Coronary artery (tissue), 2 donors: ENCODE results near the gene ELF2.
"Not testable (repeated sequence)": the region's sequence is repeated elsewhere in the genome, so short reads cannot be mapped to it uniquely, and the experiment has no call there.

ENCODE experiments used
- DNase-seq: peaks from one replicate; pipeline ENCODE4 v3.0.0-alpha.2; 2017; ENCODE audit warnings: low spot score
- H3K27ac ChIP-seq, 2 donors: fragments of 200-600 bp; sonication (generic); one replicate each; pipeline ENCODE4 v1.5.1; 2016 to 2019
- H3K4me3 ChIP-seq: fragments of 200-600 bp; sonication (generic); 2 replicates; pipeline ENCODE4 v1.5.1; 2016; ENCODE audit warnings: mild to moderate bottlenecking, moderate library complexity
- CTCF ChIP-seq: fragments of 200-600 bp; sonication (generic); IDR thresholded peaks from one replicate; pipeline ENCODE4 v1.5.1; 2019; ENCODE audit warnings: antibody characterized with exemption

Gene ELF2

GRCh38 chr4:139082750-139083606 is 94.0 kb downstream of the ELF2 start:
- TF ChIP-seq CTCF = no peak
- DNase-seq = peak; percentile 98
- H3K27ac ChIP-seq = peak overlapping the region; percentile 88 to 97
- peak overlapping the region; percentile 90 for H3K4me3 ChIP-seq

GRCh38 chr4:139078926-139079325 is 98.1 kb downstream of the ELF2 start:
- Histone ChIP-seq H3K4me3 (no peak overlapping the region), H3K27ac (no peak overlapping the region)
- no peak for DNase-seq
- TF ChIP-seq CTCF = no peak

- H3K4me3 ChIP-seq = no peak overlapping the region
- no peak for TF ChIP-seq CTCF
- H3K27ac ChIP-seq = peak overlapping the region in 1 of 2 donors; percentile 0
- DNase-seq = no peak
These were observed 99.3 kb downstream of the ELF2 start for GRCh38 chr4:139077567-139078355.

GRCh38 chr4:139076016-139076744 is 100.8 kb downstream of the ELF2 start:
- no peak for DNase-seq
- Histone ChIP-seq H3K4me3 (no peak overlapping the region), H3K27ac (no peak overlapping the region)
- TF ChIP-seq CTCF = no peak

- TF ChIP-seq CTCF = no peak
- Histone ChIP-seq H3K4me3 (no peak overlapping the region), H3K27ac (no peak overlapping the region)
- no peak for DNase-seq
These were observed 116.4 kb downstream of the ELF2 start for GRCh38 chr4:139060591-139060990.

- not testable (repeated sequence) for H3K4me3 ChIP-seq, DNase-seq, H3K27ac ChIP-seq
These were observed 118.0 kb downstream of the ELF2 start for GRCh38 chr4:139059026-139059425.
